Lung microvascular endothelial cell (primary cell): ENCODE measurements around the gene SLC43A3. TPM values are rescaled to one million over a fixed set of nuclear protein-coding genes. Genes with fewer than 3 reads are reported as not detected.
"Not testable (repeated sequence)": the region's sequence is repeated elsewhere in the genome, so short reads cannot be mapped to it uniquely, and the experiment has no call there.

Experiments
- DNase-seq, 2 donors: peaks; one replicate each; pipeline versions ENCODE4 v3.0.0 to v3.0.0-alpha.2; 2010; ENCODE audit warnings: low read depth in 2 of 2
- total RNA-seq: library from RNA; depleted of rRNA; stranded (reverse); fragments of >200 nt; gene quantifications from 2 replicates; pipeline ENCODE4 v1.2.1, GENCODE V29; 2014

Gene SLC43A3
- total RNA-seq, 1 donor from 2014 or later = 38.7 TPM

- peak in 1 of 2 donors; percentile 58 for DNase-seq
Measured at GRCh38 chr11:57407010-57407920, 19.7 kb downstream of the SLC43A3 start.

DNA sequence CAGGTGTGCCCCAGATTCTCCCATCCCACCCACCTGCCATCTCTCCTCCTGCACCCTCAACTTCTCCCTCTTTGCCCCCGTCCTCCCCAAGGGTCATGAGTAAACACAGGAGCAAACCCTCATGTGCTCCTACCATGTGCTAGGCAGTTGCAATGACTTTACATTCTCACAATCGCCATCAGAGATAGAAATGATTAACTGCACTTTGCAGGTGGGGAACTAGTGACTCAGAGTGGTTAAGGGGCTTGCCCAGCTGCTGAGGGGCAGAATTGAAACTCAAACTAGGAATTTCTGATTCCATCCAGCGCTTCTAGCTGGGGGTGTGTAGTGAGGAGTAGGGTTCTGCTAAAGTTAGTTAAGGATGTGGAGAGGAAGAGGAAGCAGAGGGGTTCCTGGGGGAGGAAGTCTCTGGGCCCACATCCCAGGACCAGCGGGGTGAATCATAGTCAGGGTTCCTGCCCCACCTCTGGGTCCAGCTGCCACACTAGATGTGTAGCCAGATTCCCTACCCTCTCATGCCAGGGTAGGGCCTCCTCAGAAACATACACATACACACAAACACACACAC is 20.5 kb downstream of the SLC43A3 start:
- peak; percentile 56 to 93 for DNase-seq

DNA sequence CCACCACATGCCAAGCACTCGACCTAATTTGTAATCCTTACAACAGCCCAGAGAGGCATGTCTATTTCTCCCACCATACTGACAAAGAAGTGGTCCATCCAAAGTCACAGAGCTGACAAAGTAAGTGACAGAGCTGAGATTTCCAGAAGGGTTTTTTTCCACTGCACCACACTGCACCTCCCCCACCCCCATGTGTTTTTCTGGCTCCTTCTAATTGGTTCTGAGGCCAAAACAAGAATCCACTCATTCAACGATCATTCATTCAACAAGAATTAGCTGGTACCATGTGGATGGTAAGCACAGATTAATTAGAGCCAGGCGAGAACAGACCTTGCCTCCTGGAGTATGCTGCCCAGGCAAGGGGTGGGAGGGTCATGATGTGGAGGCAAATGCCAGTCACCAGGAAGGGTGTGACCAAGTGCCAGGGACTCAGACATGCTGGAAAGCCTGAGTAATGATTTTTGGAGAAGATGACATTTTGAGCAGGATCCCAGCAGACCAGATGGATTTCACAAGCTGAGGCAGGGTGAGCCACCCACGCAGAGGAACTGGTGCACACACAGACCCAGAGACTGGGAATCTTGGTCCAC is 21.6 kb downstream of the SLC43A3 start:
- no peak for DNase-seq

- DNase-seq = no peak
Measured at GRCh38 chr11:57403802-57404147, 23.1 kb downstream of the SLC43A3 start.

DNA sequence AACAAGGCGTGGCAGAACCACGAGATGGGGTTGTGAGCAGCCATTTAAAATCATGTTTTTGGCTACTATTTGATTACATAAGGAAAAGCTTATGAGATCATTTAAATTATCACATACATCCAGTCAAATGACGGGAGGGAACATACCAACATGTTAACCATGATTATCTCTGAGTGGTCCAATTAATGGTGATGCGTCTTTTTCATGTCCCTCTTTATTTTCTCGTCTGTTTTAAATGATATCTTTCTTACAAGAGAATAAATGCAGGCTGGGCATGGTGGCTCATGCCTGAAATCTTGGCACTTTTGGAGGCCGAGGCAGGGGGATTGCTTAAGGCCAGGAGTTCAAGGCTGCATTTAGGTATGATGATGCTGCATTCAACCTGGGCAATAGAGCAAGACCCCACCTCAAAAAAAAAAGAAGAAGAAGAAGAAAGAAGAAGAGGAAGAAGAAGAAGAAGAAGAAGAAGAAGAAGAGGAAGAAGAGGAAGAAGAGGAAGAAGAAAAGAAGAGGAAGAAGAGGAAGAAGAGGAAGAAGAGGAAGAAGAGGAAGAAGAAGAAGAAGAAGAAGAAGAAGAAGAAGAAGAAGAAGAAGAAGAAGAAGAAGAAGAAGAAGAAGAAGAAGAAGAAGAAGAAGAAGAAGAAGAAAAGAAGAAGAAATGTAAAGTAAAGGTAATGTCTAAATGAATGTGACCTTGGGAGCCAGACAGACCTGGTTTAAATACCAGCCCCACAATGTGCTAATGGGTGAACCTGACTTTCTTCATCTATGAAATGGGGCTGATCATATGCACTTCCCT is 23.7 kb downstream of the SLC43A3 start:
- not testable (repeated sequence) for DNase-seq

DNA sequence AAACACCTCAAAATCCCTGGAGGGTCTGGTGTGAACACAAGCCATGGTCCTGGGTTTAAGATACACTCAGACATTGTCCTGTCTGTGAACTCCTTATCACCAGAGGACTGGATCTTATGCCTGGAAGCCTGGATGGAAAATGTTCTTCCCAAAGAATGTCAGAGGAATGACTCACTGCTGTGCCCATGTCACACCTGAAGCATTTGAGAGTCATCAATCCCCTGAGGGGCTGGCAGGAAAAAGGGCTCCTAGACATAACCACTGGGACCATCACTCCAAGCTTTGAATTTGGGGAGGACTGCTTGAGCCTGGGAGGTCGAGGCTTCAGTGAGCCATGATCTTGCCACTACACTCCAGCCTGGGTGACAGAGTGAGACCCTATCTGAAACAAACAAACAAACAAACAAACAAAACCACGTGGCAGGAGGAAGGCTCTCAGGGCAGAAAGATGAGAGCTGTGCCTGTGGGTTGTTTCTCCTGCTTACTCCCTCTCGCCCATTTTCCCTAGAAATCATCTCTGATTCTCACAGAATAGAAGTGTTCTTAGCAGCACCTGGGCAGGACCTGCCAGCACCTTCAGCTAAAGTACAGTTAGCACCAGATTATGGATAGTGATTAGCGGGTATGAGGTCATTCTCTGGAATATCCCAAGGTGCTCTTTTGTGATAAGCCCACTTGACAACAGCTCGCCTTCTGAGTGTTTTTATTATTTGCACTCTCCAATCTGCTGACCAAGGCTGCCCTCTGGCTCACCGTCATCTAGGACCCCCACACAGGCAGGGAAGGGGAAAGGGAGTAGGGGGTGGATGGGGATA is 24.5 kb downstream of the SLC43A3 start:
- no peak for DNase-seq

GRCh38 chr11:57399972-57400578 is 26.8 kb downstream of the SLC43A3 start:
- DNase-seq = no peak

- peak; percentile 43 to 58 for DNase-seq
Measured at GRCh38 chr11:57399221-57399620, 27.7 kb downstream of the SLC43A3 start.

- no peak for DNase-seq
Measured at GRCh38 chr11:57397394-57397990, 29.4 kb downstream of the SLC43A3 start.

- DNase-seq = no peak
Measured at GRCh38 chr11:57396744-57397143, 30.2 kb downstream of the SLC43A3 start.

DNA sequence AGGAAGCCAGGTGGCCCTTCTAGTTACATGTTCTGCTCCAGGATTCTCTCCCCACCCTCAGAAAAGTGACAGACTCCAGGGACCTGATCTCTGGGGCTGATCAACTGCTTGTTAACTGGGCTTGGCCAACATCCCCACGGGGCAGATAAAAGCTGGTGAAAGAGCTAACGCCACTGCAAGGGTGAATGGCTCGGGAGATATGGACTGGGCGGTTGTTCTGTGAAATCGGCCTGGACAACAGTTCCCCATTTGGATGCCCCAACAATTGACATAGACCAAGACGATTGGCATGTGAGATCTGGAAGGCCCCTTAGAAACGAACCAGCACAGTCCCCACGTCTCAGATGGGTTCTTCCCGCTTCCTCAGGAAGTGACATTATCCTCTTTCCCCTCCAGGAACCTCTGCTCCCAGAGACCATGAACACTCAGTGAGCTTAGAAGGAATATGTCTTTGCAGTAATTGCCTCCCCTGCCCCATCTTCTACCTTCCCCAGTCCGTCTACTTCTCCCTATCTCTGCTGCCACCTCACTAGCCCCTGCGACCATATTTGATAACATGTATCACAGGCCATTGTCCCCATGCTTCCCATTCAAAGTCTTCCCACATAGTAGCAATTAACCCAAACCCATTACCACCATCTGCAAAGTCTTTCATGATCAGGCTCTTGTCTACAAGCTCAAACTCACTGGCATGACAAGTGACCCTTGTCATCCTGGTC is 30.9 kb downstream of the SLC43A3 start:
- no peak for DNase-seq

GRCh38 chr11:57394203-57394965 is 32.5 kb downstream of the SLC43A3 start:
- no peak for DNase-seq

DNA sequence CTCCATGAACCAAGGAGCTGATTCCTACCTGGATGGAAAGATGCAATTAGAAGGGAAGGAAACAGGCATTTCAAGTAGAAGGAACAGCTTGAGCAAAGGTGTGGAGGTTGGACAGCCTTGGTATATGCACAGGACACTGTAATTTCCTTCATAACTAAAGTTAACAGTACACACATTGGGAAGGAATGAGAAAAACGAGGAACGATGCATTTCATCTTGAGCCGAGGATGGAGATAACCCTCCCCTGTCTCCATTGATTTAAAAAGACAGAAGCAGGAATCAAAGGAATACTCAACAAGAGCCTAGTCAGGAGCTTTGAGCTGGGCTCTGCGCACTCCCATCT is 34.2 kb downstream of the SLC43A3 start:
- DNase-seq = no peak

DNA sequence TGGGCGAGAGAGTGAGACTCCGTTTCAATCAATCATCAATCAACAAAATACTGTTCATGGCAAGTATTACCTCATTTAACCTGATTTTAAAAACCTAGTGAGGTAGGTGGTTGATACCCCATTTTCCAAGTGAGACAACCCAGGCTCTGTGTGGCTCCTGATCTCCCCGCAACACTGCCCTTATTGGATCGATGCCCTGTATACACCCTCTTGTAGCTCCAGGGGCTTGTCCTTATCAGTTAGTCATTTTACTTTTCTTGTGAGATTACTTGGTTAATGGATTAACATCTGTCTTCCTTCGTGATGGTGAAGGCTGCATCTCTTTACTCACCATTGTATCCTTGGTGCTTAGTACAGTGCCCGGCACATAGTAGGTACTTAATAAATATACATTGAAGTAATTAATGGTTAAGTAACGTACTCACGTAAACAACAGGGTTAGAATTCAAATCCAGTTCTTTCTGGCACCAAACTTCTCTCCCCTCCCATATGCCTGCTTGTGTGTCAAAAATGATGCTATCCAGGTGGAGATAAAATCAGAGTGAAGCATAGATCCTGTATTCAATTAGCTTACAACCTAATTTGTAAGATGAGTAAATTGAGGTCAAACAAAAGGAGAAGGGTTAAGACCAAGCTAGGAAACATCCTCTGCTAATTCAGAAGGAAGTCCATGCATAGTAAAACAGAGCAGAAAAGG is 34.7 kb downstream of the SLC43A3 start:
- no peak for DNase-seq

- peak in 1 of 2 donors; percentile 42 for DNase-seq
Measured at GRCh38 chr11:57391539-57391938, 35.4 kb downstream of the SLC43A3 start.

GRCh38 chr11:57391111-57391510 is 35.8 kb downstream of the SLC43A3 start:
- DNase-seq = no peak

DNA sequence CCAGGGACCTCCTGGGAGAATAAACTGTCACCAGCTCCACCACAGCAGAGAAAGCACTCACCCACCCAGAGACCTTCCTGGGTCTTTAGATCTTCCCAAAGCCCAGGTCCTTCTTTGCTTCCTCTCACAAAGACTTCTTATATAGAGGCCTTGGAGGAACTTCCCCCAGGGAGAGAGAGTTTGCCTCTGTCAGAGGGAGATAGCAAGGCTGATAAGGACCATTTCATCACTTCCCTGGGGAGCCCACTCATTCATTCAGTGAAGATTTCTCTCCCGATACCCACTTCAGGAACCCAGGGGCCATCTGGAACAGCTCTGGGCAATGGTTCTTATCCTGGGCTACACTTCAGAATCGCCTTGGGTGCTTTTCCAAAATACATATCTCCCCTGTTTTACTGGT is 36.4 kb downstream of the SLC43A3 start, which contains the start of gene PRG2:
PRG2 (minus strand) TSS at position 116 of the 400 bp plus-strand sequence. CDS start 706 bp downstream, outside the sequence.
- DNase-seq = no peak
